ENCODE results near the gene SDC4.
A peak's percentile ranks its signal among the peaks of the same experiment; 100 is the strongest.

Gene SDC4

GRCh38 chr20:45294003-45294368 lies 54.2 kb downstream of the SDC4 start:
- H3K4me1 ChIP-seq (ENCODE audit: control extremely low read depth in 1 of 4, control insufficient read depth in 4 of 4, insufficient read depth in 4 of 4, low read length in 3 of 4): peaks cover 0 to 9% (median 8%) of the 10 kb centered on the region in 4 experiments
- peaks cover 3 to 39% (median 13%) of the 10 kb centered on the region in 5 experiments for H3K27me3 ChIP-seq (replicated peaks in 2 of 5; ENCODE audit: control insufficient read depth in 4 of 5, insufficient read depth in 5 of 5, low read length in 4 of 5)
- ChIA-PET CTCF (interaction anchor here (0.6 to 6.6 kb wide), 26 partner anchors 8 to 477 kb away, joined by 3 to 60 read pairs (median 5); partner anchors contain the start of genes KCNS1, MATN4 and RBPJL), POLR2A (no interaction called here)
- 91% methylated on average over 4 of the region's 5 CpGs for WGBS (ENCODE audit: insufficient coverage)
- no peak overlapping the region for H3K27ac ChIP-seq (ENCODE audit: insufficient read depth in 1 of 2, low read depth in 1 of 2, low read length in 2 of 2, poor library complexity in 1 of 2, severe bottlenecking in 2 of 2)
- no peak for DNase-seq
- H3K4me3 ChIP-seq (ENCODE audit: control insufficient read depth in 1 of 7, extremely low read depth in 1 of 7, insufficient read depth in 4 of 7, low read depth in 2 of 7, low read length in 6 of 7): peak overlapping the region in 4 of 7 experiments; percentile 13 to 75 (median 65)
- H3K9me3 ChIP-seq (ENCODE audit: control extremely low read depth in 1 of 5, control insufficient read depth in 4 of 5, insufficient read depth in 2 of 5, low read depth in 1 of 5, low read length in 4 of 5): peaks cover 0 to 6% (median 4%) of the 10 kb centered on the region in 5 experiments
- H3K36me3 ChIP-seq (ENCODE audit: control insufficient read depth in 4 of 4, insufficient read depth in 4 of 4, low read length in 3 of 4): no peaks in the 10 kb centered on the region

- Histone ChIP-seq H3K4me3 (ENCODE audit: control insufficient read depth in 1 of 7, extremely low read depth in 1 of 7, insufficient read depth in 4 of 7, low read depth in 2 of 7, low read length in 6 of 7) (peak overlapping the region; percentile 13 to 75 (median 60)), H3K9me3 (ENCODE audit: control extremely low read depth in 1 of 5, control insufficient read depth in 4 of 5, insufficient read depth in 2 of 5, low read depth in 1 of 5, low read length in 4 of 5) (peaks cover 0 to 6% (median 4%) of the 10 kb centered on the region in 5 experiments), H3K4me1 (ENCODE audit: control extremely low read depth in 1 of 4, control insufficient read depth in 4 of 4, insufficient read depth in 4 of 4, low read length in 3 of 4) (peaks cover 0 to 9% (median 8%) of the 10 kb centered on the region in 4 experiments), H3K36me3 (ENCODE audit: control insufficient read depth in 4 of 4, insufficient read depth in 4 of 4, low read length in 3 of 4) (no peaks in the 10 kb centered on the region), H3K27me3 (replicated peaks in 2 of 5; ENCODE audit: control insufficient read depth in 4 of 5, insufficient read depth in 5 of 5, low read length in 4 of 5) (peaks cover 3 to 39% (median 16%) of the 10 kb centered on the region in 5 experiments), H3K27ac (ENCODE audit: insufficient read depth in 1 of 2, low read depth in 1 of 2, low read length in 2 of 2, poor library complexity in 1 of 2, severe bottlenecking in 2 of 2) (no peak overlapping the region)
- DNase-seq: peak; percentile 70 to 86 (median 84)
- ChIA-PET CTCF (interaction anchor here (0.6 to 6.6 kb wide), 25 partner anchors 9 to 478 kb away, joined by 3 to 60 read pairs (median 5); partner anchors contain the start of genes KCNS1, MATN4 and RBPJL), POLR2A (no interaction called here)
- 4% methylated on average over 62 of the region's 79 CpGs for WGBS (ENCODE audit: insufficient coverage)
Measured at GRCh38 chr20:45293041-45294002, 54.9 kb downstream of the SDC4 start.

- Histone ChIP-seq H3K27me3 (replicated peaks in 2 of 5; ENCODE audit: control insufficient read depth in 4 of 5, insufficient read depth in 5 of 5, low read length in 4 of 5) (peaks cover 3 to 39% (median 19%) of the 10 kb centered on the region in 5 experiments), H3K36me3 (ENCODE audit: control insufficient read depth in 4 of 4, insufficient read depth in 4 of 4, low read length in 3 of 4) (no peaks in the 10 kb centered on the region), H3K27ac (ENCODE audit: insufficient read depth in 1 of 2, low read depth in 1 of 2, low read length in 2 of 2, poor library complexity in 1 of 2, severe bottlenecking in 2 of 2) (no peak overlapping the region), H3K9me3 (ENCODE audit: control extremely low read depth in 1 of 5, control insufficient read depth in 4 of 5, insufficient read depth in 2 of 5, low read depth in 1 of 5, low read length in 4 of 5) (peaks cover 0 to 6% (median 4%) of the 10 kb centered on the region in 5 experiments), H3K4me3 (ENCODE audit: control insufficient read depth in 1 of 7, extremely low read depth in 1 of 7, insufficient read depth in 4 of 7, low read depth in 2 of 7, low read length in 6 of 7) (no peak overlapping the region), H3K4me1 (ENCODE audit: control extremely low read depth in 1 of 4, control insufficient read depth in 4 of 4, insufficient read depth in 4 of 4, low read length in 3 of 4) (peaks cover 0 to 9% (median 8%) of the 10 kb centered on the region in 4 experiments)
- CTCF ChIA-PET: interaction anchor here (0.6 to 6.6 kb wide), 19 partner anchors 8 to 412 kb away, joined by 3 to 60 read pairs (median 7); partner anchors contain the start of genes KCNS1, SLPI and WFDC10B
- POLR2A ChIA-PET: no interaction called here
- DNase-seq: no peak
- WGBS (ENCODE audit: insufficient coverage): 86% methylated on average over 1 of the region's 2 CpGs
Measured at GRCh38 chr20:45292343-45292742, 55.9 kb downstream of the SDC4 start.

GRCh38 chr20:45291526-45291925 lies 56.7 kb downstream of the SDC4 start:
- Histone ChIP-seq H3K27ac (ENCODE audit: insufficient read depth in 1 of 2, low read depth in 1 of 2, low read length in 2 of 2, poor library complexity in 1 of 2, severe bottlenecking in 2 of 2) (no peak overlapping the region), H3K4me1 (ENCODE audit: control extremely low read depth in 1 of 4, control insufficient read depth in 4 of 4, insufficient read depth in 4 of 4, low read length in 3 of 4) (peaks cover 0 to 9% (median 8%) of the 10 kb centered on the region in 4 experiments), H3K4me3 (ENCODE audit: control insufficient read depth in 1 of 7, extremely low read depth in 1 of 7, insufficient read depth in 4 of 7, low read depth in 2 of 7, low read length in 6 of 7) (no peak overlapping the region), H3K9me3 (ENCODE audit: control extremely low read depth in 1 of 5, control insufficient read depth in 4 of 5, insufficient read depth in 2 of 5, low read depth in 1 of 5, low read length in 4 of 5) (peaks cover 0 to 6% (median 4%) of the 10 kb centered on the region in 5 experiments), H3K27me3 (replicated peaks in 2 of 5; ENCODE audit: control insufficient read depth in 4 of 5, insufficient read depth in 5 of 5, low read length in 4 of 5) (peaks cover 3 to 39% (median 19%) of the 10 kb centered on the region in 5 experiments), H3K36me3 (ENCODE audit: control insufficient read depth in 4 of 4, insufficient read depth in 4 of 4, low read length in 3 of 4) (no peaks in the 10 kb centered on the region)
- POLR2A ChIA-PET: no interaction called here
- DNase-seq: no peak
- CTCF ChIA-PET: interaction anchor here (0.9 to 6.6 kb wide), 20 partner anchors 11 to 543 kb away, joined by 3 to 60 read pairs (median 4); partner anchors contain the start of genes KCNS1 and SLPI
- 98% methylated on average over 8 of the region's 9 CpGs for WGBS (ENCODE audit: insufficient coverage)

- CTCF ChIA-PET: interaction anchor here (0.8 to 6.6 kb wide), 24 partner anchors 8 to 543 kb away, joined by 3 to 60 read pairs (median 4); partner anchors contain the start of gene KCNS1
- Histone ChIP-seq H3K27me3 (replicated peaks in 2 of 5; ENCODE audit: control insufficient read depth in 4 of 5, insufficient read depth in 5 of 5, low read length in 4 of 5) (peaks cover 3 to 39% (median 19%) of the 10 kb centered on the region in 5 experiments), H3K9me3 (ENCODE audit: control extremely low read depth in 1 of 5, control insufficient read depth in 4 of 5, insufficient read depth in 2 of 5, low read depth in 1 of 5, low read length in 4 of 5) (peaks cover 0 to 6% (median 4%) of the 10 kb centered on the region in 5 experiments), H3K27ac (ENCODE audit: insufficient read depth in 1 of 2, low read depth in 1 of 2, low read length in 2 of 2, poor library complexity in 1 of 2, severe bottlenecking in 2 of 2) (no peak overlapping the region), H3K36me3 (ENCODE audit: control insufficient read depth in 4 of 4, insufficient read depth in 4 of 4, low read length in 3 of 4) (no peaks in the 10 kb centered on the region), H3K4me1 (ENCODE audit: control extremely low read depth in 1 of 4, control insufficient read depth in 4 of 4, insufficient read depth in 4 of 4, low read length in 3 of 4) (peaks cover 0 to 9% (median 8%) of the 10 kb centered on the region in 4 experiments), H3K4me3 (ENCODE audit: control insufficient read depth in 1 of 7, extremely low read depth in 1 of 7, insufficient read depth in 4 of 7, low read depth in 2 of 7, low read length in 6 of 7) (no peak overlapping the region)
- 25% methylated on average over 8 of the region's 8 CpGs for WGBS (ENCODE audit: insufficient coverage)
- peak; percentile 76 to 85 (median 78) for DNase-seq
- POLR2A ChIA-PET: no interaction called here
Measured at GRCh38 chr20:45290677-45291355, 57.4 kb downstream of the SDC4 start.

- H3K4me3 ChIP-seq (ENCODE audit: control insufficient read depth in 1 of 7, extremely low read depth in 1 of 7, insufficient read depth in 4 of 7, low read depth in 2 of 7, low read length in 6 of 7): no peak overlapping the region
- ChIA-PET POLR2A (no interaction called here), CTCF (interaction anchor here (0.6 to 6.6 kb wide), 20 partner anchors 9 to 542 kb away, joined by 3 to 60 read pairs (median 4); partner anchors contain the start of gene KCNS1)
- WGBS (ENCODE audit: insufficient coverage): 97% methylated on average over 8 of the region's 13 CpGs
- no peak overlapping the region for H3K27ac ChIP-seq (ENCODE audit: insufficient read depth in 1 of 2, low read depth in 1 of 2, low read length in 2 of 2, poor library complexity in 1 of 2, severe bottlenecking in 2 of 2)
- H3K4me1 ChIP-seq (ENCODE audit: control extremely low read depth in 1 of 4, control insufficient read depth in 4 of 4, insufficient read depth in 4 of 4, low read length in 3 of 4): peaks cover 0 to 9% (median 8%) of the 10 kb centered on the region in 4 experiments
- peaks cover 3 to 38% (median 19%) of the 10 kb centered on the region in 5 experiments for H3K27me3 ChIP-seq (replicated peaks in 2 of 5; ENCODE audit: control insufficient read depth in 4 of 5, insufficient read depth in 5 of 5, low read length in 4 of 5)
- DNase-seq: no peak
- H3K9me3 ChIP-seq (ENCODE audit: control extremely low read depth in 1 of 5, control insufficient read depth in 4 of 5, insufficient read depth in 2 of 5, low read depth in 1 of 5, low read length in 4 of 5): peaks cover 0 to 6% (median 4%) of the 10 kb centered on the region in 5 experiments
- H3K36me3 ChIP-seq (ENCODE audit: control insufficient read depth in 4 of 4, insufficient read depth in 4 of 4, low read length in 3 of 4): no peaks in the 10 kb centered on the region
Measured at GRCh38 chr20:45289942-45290676, 58.1 kb downstream of the SDC4 start.
